ENCODE results near the gene CTU2. TPM values are rescaled to one million over a fixed set of nuclear protein-coding genes. Genes with fewer than 3 reads are reported as not detected.

CTU2 gene
- polyA plus RNA-seq, 1 of the 3 experiments (the other 2 are of a cell fraction), result 16.2 TPM

DNA sequence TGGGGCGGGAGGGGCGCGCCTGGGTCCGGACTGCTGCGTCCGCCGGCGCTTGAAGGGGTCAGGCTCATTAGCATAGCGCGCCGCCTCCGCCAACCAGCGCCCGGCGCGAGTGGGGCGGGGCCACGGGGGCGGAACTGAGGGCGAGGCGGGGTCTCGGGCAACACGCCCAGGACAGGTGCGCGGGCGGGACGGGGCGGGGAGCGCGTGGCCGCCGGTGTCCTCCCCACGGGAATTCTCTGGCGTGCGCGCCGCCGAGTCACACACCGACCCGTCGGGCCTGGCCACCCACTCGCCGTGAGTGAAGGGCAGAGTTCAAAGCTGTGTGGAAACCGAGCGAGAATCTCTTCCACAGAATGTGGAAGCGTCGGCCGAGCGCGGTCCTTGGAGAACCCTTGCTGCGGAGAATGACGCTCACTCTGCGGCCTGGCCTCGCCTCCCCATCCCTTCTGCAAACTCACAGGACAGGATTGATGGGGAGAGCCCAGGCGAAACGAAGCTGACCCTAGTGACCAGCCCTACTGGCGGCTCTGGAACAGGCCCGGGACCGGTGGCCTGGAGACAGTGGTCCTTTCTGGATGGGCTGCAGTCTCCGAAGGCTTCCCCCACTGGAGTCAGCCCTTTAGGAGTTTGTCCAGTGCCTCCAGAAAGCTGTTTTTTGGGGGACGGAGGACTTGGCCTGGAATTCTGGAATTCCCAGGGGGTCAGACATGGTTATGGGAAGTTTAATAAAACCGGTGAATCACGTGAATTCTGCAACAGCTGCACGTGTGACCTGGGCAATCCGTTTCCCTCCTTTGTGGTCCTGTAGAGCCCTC is 19.7 kb upstream of the CTU2 start, which contains the start of gene SNAI3:
SNAI3 (minus strand) TSS at position 69 of the 815 bp plus-strand sequence. CDS start 101 bp downstream, outside the sequence.
- peaks cover 5% of the 10 kb centered on the region for H3F3A ChIP-seq (replicated peaks; ENCODE audit: insufficient read depth)
- 24% methylated on average over 22 of the region's 65 CpGs for WGBS (ENCODE audit: low lambda C conversion rate)
- H3K27ac ChIP-seq (ENCODE audit: low read depth in 2 of 2, low read length in 1 of 2), result no peak within 1 kb of the TSS
- no peak within 1 kb of the TSS for H3K9ac ChIP-seq
- ChIA-PET POLR2A (interaction anchor here (1.0 kb wide), 1 partner anchor 14 kb away, joined by 3 read pairs; no protein-coding TSS in a partner anchor), CTCF (interaction anchor here (0.7 to 2.1 kb wide), 6 partner anchors 12 to 51 kb away, joined by 3 to 12 read pairs (median 5); no protein-coding TSS in a partner anchor)
- no peaks in the 10 kb centered on the region for H4K20me1 ChIP-seq (ENCODE audit: insufficient read depth)
- TF ChIP-seq NFIC (IDR thresholded peaks at IDR 0.05; ENCODE audit: borderline replicate concordance), result no peak
- TF ChIP-seq POLR2AphosphoS5 (IDR thresholded peaks at IDR 0.05; ENCODE audit: low read depth, low read length), result no peak
- no peak for TF ChIP-seq RXRA (IDR thresholded peaks at IDR 0.05; ENCODE audit: borderline replicate concordance, low read depth)
- TF ChIP-seq JUND (IDR thresholded peaks at IDR 0.05), result no peak
- TF ChIP-seq, protein P1, sequence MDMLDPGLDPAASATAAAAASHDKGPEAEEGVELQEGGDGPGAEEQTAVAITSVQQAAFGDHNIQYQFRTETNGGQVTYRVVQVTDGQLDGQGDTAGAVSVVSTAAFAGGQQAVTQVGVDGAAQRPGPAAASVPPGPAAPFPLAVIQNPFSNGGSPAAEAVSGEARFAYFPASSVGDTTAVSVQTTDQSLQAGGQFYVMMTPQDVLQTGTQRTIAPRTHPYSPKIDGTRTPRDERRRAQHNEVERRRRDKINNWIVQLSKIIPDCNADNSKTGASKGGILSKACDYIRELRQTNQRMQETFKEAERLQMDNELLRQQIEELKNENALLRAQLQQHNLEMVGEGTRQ (IDR thresholded peaks at IDR 0.05; ENCODE audit: borderline replicate concordance, low read depth, low read length), result no peak
- TF ChIP-seq MEF2A (IDR thresholded peaks at IDR 0.05; ENCODE audit: borderline replicate concordance, low read depth), result no peak
- no peak for TF ChIP-seq TAF1 (IDR thresholded peaks at IDR 0.05; ENCODE audit: borderline replicate concordance, low read depth, low read length)
- TF ChIP-seq, protein P2, sequence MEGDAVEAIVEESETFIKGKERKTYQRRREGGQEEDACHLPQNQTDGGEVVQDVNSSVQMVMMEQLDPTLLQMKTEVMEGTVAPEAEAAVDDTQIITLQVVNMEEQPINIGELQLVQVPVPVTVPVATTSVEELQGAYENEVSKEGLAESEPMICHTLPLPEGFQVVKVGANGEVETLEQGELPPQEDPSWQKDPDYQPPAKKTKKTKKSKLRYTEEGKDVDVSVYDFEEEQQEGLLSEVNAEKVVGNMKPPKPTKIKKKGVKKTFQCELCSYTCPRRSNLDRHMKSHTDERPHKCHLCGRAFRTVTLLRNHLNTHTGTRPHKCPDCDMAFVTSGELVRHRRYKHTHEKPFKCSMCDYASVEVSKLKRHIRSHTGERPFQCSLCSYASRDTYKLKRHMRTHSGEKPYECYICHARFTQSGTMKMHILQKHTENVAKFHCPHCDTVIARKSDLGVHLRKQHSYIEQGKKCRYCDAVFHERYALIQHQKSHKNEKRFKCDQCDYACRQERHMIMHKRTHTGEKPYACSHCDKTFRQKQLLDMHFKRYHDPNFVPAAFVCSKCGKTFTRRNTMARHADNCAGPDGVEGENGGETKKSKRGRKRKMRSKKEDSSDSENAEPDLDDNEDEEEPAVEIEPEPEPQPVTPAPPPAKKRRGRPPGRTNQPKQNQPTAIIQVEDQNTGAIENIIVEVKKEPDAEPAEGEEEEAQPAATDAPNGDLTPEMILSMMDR (IDR thresholded peaks at IDR 0.05), result no peak
- TF ChIP-seq EZH2phosphoT487 (IDR thresholded peaks at IDR 0.05; ENCODE audit: borderline replicate concordance, low read depth), result no peak
- TF ChIP-seq ELF1 (IDR thresholded peaks at IDR 0.05), result no peak
- no peak for TF ChIP-seq CHD2 (IDR thresholded peaks at IDR 0.05; ENCODE audit: low read length, partially characterized antibody)
- TF ChIP-seq FOXJ3 (CRISPR knock-in tag; IDR thresholded peaks at IDR 0.05), result no peak
- TF ChIP-seq, protein P3, sequence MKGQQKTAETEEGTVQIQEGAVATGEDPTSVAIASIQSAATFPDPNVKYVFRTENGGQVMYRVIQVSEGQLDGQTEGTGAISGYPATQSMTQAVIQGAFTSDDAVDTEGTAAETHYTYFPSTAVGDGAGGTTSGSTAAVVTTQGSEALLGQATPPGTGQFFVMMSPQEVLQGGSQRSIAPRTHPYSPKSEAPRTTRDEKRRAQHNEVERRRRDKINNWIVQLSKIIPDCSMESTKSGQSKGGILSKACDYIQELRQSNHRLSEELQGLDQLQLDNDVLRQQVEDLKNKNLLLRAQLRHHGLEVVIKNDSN (IDR thresholded peaks at IDR 0.05; ENCODE audit: borderline replicate concordance, low read depth), result no peak
- no peak for TF ChIP-seq FOSL2 (IDR thresholded peaks at IDR 0.05; ENCODE audit: borderline replicate concordance, low read depth)
- no peak for TF ChIP-seq MXI1 (IDR thresholded peaks at IDR 0.05; ENCODE audit: low read depth, low read length)
- TF ChIP-seq, protein P4, sequence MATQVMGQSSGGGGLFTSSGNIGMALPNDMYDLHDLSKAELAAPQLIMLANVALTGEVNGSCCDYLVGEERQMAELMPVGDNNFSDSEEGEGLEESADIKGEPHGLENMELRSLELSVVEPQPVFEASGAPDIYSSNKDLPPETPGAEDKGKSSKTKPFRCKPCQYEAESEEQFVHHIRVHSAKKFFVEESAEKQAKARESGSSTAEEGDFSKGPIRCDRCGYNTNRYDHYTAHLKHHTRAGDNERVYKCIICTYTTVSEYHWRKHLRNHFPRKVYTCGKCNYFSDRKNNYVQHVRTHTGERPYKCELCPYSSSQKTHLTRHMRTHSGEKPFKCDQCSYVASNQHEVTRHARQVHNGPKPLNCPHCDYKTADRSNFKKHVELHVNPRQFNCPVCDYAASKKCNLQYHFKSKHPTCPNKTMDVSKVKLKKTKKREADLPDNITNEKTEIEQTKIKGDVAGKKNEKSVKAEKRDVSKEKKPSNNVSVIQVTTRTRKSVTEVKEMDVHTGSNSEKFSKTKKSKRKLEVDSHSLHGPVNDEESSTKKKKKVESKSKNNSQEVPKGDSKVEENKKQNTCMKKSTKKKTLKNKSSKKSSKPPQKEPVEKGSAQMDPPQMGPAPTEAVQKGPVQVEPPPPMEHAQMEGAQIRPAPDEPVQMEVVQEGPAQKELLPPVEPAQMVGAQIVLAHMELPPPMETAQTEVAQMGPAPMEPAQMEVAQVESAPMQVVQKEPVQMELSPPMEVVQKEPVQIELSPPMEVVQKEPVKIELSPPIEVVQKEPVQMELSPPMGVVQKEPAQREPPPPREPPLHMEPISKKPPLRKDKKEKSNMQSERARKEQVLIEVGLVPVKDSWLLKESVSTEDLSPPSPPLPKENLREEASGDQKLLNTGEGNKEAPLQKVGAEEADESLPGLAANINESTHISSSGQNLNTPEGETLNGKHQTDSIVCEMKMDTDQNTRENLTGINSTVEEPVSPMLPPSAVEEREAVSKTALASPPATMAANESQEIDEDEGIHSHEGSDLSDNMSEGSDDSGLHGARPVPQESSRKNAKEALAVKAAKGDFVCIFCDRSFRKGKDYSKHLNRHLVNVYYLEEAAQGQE (IDR thresholded peaks at IDR 0.05; ENCODE audit: low read depth, low read length), result no peak
- TF ChIP-seq, protein P5, sequence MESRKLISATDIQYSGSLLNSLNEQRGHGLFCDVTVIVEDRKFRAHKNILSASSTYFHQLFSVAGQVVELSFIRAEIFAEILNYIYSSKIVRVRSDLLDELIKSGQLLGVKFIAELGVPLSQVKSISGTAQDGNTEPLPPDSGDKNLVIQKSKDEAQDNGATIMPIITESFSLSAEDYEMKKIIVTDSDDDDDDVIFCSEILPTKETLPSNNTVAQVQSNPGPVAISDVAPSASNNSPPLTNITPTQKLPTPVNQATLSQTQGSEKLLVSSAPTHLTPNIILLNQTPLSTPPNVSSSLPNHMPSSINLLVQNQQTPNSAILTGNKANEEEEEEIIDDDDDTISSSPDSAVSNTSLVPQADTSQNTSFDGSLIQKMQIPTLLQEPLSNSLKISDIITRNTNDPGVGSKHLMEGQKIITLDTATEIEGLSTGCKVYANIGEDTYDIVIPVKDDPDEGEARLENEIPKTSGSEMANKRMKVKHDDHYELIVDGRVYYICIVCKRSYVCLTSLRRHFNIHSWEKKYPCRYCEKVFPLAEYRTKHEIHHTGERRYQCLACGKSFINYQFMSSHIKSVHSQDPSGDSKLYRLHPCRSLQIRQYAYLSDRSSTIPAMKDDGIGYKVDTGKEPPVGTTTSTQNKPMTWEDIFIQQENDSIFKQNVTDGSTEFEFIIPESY (IDR thresholded peaks at IDR 0.05; ENCODE audit: borderline replicate concordance, low read depth), result no peak
- no peak for TF ChIP-seq RAD21 (IDR thresholded peaks at IDR 0.05; ENCODE audit: low read length)
- no peak for TF ChIP-seq SIN3A (IDR thresholded peaks at IDR 0.05; ENCODE audit: borderline replicate concordance, low read depth, low read length)
- H3K4me3 ChIP-seq (ENCODE audit: low read depth in 2 of 2, low read length in 1 of 2), result peak within 1 kb of the TSS; percentile 51 to 73
- H3K36me3 ChIP-seq (replicated peaks in 1 of 2; ENCODE audit: control insufficient read depth in 1 of 2, insufficient read depth in 2 of 2, low read length in 1 of 2), result no peaks in the 10 kb centered on the region
- no peaks in the 10 kb centered on the region for H3K9me3 ChIP-seq
- no peaks in the 10 kb centered on the region; the same call in 1 of the 2 replicates for H3K27me3 ChIP-seq (ENCODE audit: insufficient read depth)
- H2AFZ ChIP-seq (ENCODE audit: low read depth), result 0 out of 2 replicates have a peak within 1 kb of the TSS, but pooled peaks have one; percentile 74
- peak within 1 kb of the TSS; percentile 98 for H3K4me2 ChIP-seq
- H3K9me2 ChIP-seq, result no peaks in the 10 kb centered on the region
- H3K4me1 ChIP-seq (ENCODE audit: control insufficient read depth in 1 of 2, insufficient read depth in 2 of 2, low read depth in 1 of 2, low read length in 1 of 2), result peaks cover 5 to 12% of the 10 kb centered on the region in 2 experiments; a peak in 2 of 4 replicates
- DNase-seq, result peak; percentile 97
- no peaks in the 10 kb centered on the region for H3K79me2 ChIP-seq (ENCODE audit: insufficient read depth)
